Measurements from ENCODE around the gene ANKH. TPM values are rescaled to one million over a fixed set of nuclear protein-coding genes. Genes with fewer than 3 reads are reported as not detected.

ANKH gene
- total and polyA plus RNA-seq, 2 of the 13 experiments (the other 11 are each of a cell fraction or from before 2014, with no cell fraction given): 25.0 to 36.0 TPM

DNA sequence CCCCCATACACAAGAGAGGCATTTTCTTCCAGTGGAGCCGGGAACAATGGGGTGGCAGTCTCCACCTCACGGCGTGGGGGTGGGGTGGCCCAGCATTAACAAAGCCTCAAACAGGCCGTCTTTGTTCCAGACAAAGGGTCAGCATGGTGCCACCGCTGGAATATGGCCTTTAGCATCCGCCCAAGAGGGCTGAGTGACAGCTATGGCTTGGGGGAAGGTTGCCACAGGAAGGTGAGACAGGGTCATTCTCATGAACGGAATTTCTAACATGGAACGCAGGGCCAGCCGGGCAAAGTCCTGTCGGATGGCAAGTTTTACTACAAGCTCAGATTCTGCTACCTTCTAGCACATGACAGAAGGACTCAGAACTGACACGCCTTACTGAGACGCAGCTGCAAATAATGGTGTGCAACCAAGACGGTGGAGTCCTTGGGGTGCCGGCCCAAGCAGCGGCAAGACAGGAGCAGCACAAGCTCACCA, 143.1 kb downstream of the ANKH start (continued):
- TF ChIP-seq ZNF891 (CRISPR knock-in tag; IDR thresholded peaks at IDR 0.05) (peak; percentile 84; the same call in 1 of the 2 replicates), KLF9 (CRISPR knock-in tag; IDR thresholded peaks at IDR 0.05; ENCODE audit: low read depth) (no peak), SNAPC2 (CRISPR knock-in tag; IDR thresholded peaks at IDR 0.05) (0 out of 2 replicates have a peak, but pooled peaks have one; percentile 2), ZNF549 (CRISPR knock-in tag; IDR thresholded peaks at IDR 0.05) (no peak), SP1 (IDR thresholded peaks at IDR 0.05) (no peak), SP1 (CRISPR knock-in tag; IDR thresholded peaks at IDR 0.05) (0 out of 2 replicates have a peak, but pooled peaks have one; percentile 53), ONECUT2 (CRISPR knock-in tag; IDR thresholded peaks at IDR 0.05) (no peak), ZC3H13 (CRISPR knock-in tag; IDR thresholded peaks at IDR 0.05) (no peak), ZNF883 (CRISPR knock-in tag; IDR thresholded peaks at IDR 0.05; ENCODE audit: not compliant biosample characterization) (no peak), SAP130 (CRISPR knock-in tag; IDR thresholded peaks at IDR 0.05; ENCODE audit: low read depth) (peak; percentile 85), HDAC6 (IDR thresholded peaks at IDR 0.05; ENCODE audit: low read depth, low read length) (no peak), ZNF205 (CRISPR knock-in tag; IDR thresholded peaks at IDR 0.05) (peak; percentile 94), XRCC5 (optimal IDR thresholded peaks at IDR 0.05; ENCODE audit: low read length) (peak; percentile 69), ZNF121 (CRISPR knock-in tag; IDR thresholded peaks at IDR 0.05) (no peak), YEATS4 (CRISPR knock-in tag; IDR thresholded peaks at IDR 0.05; ENCODE audit: borderline replicate concordance) (peak; percentile 71; the same call in 1 of the 2 replicates), ISL2 (CRISPR knock-in tag; IDR thresholded peaks at IDR 0.05) (peak; percentile 81), HIVEP1 (CRISPR knock-in tag; IDR thresholded peaks at IDR 0.05) (peak; percentile 75; the same call in 1 of the 2 replicates), SPEN (CRISPR knock-in tag; IDR thresholded peaks at IDR 0.05; ENCODE audit: low read depth) (peak; percentile 91), ZNF343 (CRISPR knock-in tag; IDR thresholded peaks at IDR 0.05) (0 out of 2 replicates have a peak, but pooled peaks have one; percentile 37)
- TF ChIP-seq, protein P1, sequence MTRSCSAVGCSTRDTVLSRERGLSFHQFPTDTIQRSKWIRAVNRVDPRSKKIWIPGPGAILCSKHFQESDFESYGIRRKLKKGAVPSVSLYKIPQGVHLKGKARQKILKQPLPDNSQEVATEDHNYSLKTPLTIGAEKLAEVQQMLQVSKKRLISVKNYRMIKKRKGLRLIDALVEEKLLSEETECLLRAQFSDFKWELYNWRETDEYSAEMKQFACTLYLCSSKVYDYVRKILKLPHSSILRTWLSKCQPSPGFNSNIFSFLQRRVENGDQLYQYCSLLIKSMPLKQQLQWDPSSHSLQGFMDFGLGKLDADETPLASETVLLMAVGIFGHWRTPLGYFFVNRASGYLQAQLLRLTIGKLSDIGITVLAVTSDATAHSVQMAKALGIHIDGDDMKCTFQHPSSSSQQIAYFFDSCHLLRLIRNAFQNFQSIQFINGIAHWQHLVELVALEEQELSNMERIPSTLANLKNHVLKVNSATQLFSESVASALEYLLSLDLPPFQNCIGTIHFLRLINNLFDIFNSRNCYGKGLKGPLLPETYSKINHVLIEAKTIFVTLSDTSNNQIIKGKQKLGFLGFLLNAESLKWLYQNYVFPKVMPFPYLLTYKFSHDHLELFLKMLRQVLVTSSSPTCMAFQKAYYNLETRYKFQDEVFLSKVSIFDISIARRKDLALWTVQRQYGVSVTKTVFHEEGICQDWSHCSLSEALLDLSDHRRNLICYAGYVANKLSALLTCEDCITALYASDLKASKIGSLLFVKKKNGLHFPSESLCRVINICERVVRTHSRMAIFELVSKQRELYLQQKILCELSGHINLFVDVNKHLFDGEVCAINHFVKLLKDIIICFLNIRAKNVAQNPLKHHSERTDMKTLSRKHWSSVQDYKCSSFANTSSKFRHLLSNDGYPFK (CRISPR knock-in tag; IDR thresholded peaks at IDR 0.05; ENCODE audit: borderline replicate concordance): peak; percentile 33; the same call in 1 of the 2 replicates
- TF ChIP-seq, protein P2, sequence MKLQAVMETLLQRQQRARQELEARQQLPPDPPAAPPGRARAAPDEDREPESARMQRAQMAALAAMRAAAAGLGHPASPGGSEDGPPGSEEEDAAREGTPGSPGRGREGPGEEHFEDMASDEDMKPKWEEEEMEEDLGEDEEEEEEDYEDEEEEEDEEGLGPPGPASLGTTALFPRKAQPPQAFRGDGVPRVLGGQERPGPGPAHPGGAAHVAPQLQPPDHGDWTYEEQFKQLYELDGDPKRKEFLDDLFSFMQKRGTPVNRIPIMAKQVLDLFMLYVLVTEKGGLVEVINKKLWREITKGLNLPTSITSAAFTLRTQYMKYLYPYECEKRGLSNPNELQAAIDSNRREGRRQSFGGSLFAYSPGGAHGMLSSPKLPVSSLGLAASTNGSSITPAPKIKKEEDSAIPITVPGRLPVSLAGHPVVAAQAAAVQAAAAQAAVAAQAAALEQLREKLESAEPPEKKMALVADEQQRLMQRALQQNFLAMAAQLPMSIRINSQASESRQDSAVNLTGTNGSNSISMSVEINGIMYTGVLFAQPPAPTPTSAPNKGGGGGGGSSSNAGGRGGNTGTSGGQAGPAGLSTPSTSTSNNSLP (IDR thresholded peaks at IDR 0.05; ENCODE audit: low read depth, low read length): peak; percentile 9; the same call in 1 of the 2 replicates
- TF ChIP-seq, protein P3, sequence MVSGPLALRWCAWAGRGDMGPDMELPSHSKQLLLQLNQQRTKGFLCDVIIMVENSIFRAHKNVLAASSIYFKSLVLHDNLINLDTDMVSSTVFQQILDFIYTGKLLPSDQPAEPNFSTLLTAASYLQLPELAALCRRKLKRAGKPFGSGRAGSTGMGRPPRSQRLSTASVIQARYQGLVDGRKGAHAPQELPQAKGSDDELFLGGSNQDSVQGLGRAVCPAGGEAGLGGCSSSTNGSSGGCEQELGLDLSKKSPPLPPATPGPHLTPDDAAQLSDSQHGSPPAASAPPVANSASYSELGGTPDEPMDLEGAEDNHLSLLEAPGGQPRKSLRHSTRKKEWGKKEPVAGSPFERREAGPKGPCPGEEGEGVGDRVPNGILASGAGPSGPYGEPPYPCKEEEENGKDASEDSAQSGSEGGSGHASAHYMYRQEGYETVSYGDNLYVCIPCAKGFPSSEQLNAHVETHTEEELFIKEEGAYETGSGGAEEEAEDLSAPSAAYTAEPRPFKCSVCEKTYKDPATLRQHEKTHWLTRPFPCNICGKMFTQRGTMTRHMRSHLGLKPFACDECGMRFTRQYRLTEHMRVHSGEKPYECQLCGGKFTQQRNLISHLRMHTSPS (CRISPR knock-in tag; IDR thresholded peaks at IDR 0.05; ENCODE audit: low read depth): peak; percentile 86
- TF ChIP-seq, protein P4, sequence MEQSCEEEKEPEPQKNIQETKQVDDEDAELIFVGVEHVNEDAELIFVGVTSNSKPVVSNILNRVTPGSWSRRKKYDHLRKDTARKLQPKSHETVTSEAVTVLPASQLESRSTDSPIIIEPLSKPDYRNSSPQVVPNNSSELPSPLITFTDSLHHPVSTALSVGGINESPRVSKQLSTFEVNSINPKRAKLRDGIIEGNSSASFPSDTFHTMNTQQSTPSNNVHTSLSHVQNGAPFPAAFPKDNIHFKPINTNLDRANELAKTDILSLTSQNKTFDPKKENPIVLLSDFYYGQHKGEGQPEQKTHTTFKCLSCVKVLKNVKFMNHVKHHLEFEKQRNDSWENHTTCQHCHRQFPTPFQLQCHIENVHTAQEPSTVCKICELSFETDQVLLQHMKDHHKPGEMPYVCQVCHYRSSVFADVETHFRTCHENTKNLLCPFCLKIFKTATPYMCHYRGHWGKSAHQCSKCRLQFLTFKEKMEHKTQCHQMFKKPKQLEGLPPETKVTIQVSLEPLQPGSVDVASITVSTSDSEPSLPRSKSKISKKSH (CRISPR knock-in tag; IDR thresholded peaks at IDR 0.05; ENCODE audit: borderline replicate concordance): 0 out of 2 replicates have a peak, but pooled peaks have one; percentile 69
